Fibroblast of skin of abdomen (primary cell): ENCODE measurements around the gene GSN. TPM values are rescaled to one million over a fixed set of nuclear protein-coding genes. Genes with fewer than 3 reads are reported as not detected.
A peak's percentile ranks its signal among the peaks of the same experiment; 100 is the strongest.

Experiments
- DNase-seq: peaks from one replicate; pipeline ENCODE4 v3.0.0-alpha.2; 2013
- polyA plus RNA-seq, 2 experiments: library from polyadenylated mRNA; unstranded; fragments of 120-200 nt; gene quantifications; one replicate each; pipeline ENCODE4 v1.2.1, GENCODE V29; 2013; ENCODE audit not compliant: insufficient read length in 2 of 2

Gene GSN
- polyA plus RNA-seq (2013, experiment 1 of 2; ENCODE audit: insufficient read length) = 241 TPM
- polyA plus RNA-seq (2013, experiment 2 of 2; ENCODE audit: insufficient read length) = 249 TPM

- DNase-seq = peak; percentile 61
Observed at GRCh38 chr9:121267689-121268597, at the start of gene GSN. TSS of gene GSN (plus strand) at chr9:121268162. CDS start at chr9:121301972, 33,810 bp downstream.

DNA sequence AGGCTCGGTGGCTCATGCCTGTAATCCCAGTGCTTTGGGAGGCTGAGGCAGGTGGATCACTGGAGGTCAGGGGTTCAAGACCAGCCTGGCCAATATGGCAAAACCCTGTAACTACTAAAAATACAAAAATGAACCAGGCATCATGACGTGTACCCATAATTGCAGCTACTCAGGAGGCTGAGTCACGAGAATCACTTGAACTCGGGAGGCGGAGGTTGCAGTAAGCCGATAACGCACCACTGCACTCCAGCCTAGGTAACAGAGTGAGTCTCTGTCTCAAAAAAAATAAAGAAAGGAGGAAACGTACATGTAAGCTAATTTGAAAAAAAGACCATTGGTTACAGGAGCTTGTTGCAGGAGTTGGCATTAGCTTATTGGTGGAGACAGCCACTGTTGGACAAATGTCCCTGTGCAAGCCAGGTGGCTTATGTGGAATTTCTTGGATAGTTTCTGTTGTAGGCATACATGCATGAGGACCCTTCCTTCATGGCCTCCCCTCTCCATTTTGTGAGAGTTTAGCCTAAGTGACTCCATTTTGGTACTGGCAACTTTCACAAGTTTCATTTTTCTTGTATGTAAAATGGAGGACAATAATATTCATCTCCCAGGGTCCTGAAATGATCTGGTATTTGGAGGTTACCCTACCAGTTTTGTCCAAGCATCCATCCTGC is 49.5 kb upstream of the GSN start:
- no peak for DNase-seq

DNA sequence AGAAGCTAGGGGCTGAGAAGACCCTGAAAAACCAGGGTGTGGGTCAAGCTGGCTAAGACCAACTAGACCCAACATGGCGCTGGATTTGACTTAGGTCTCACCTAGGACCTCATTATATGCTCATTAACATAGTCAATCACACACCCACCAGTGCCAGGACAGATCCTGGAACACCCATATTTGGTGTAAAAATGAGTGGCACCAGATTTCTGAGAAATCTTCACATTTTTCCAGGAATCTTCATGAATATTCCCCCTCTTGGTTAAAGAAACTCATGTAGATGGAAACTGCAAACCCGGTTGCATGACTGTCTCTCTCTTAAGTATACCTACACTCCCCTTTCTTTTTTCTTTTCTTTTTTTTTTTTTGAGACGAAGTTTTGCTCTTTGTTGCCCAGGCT is 48.4 kb upstream of the GSN start:
- no peak for DNase-seq

GRCh38 chr9:121220996-121221663 is 46.8 kb upstream of the GSN start:
- DNase-seq = no peak

DNA sequence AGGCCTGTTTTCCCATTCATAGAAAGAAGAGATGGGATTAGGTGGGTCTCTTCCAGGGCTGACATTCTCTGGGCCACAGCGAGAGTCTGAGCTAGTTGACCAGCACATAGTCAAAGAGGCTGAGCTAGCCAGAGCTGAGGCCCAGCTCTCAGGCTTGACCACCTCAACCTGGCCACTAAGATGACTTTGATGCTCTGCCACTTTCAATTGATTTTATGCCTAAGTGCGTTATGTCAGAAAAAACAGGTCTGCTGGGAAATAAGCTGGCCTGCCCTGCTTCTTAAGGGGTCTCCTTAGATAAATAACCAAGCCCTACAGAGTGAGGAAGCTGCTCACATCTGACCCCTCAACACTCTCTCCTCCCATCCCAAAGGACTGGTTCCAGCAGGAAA is 46.3 kb upstream of the GSN start:
- no peak for DNase-seq

DNA sequence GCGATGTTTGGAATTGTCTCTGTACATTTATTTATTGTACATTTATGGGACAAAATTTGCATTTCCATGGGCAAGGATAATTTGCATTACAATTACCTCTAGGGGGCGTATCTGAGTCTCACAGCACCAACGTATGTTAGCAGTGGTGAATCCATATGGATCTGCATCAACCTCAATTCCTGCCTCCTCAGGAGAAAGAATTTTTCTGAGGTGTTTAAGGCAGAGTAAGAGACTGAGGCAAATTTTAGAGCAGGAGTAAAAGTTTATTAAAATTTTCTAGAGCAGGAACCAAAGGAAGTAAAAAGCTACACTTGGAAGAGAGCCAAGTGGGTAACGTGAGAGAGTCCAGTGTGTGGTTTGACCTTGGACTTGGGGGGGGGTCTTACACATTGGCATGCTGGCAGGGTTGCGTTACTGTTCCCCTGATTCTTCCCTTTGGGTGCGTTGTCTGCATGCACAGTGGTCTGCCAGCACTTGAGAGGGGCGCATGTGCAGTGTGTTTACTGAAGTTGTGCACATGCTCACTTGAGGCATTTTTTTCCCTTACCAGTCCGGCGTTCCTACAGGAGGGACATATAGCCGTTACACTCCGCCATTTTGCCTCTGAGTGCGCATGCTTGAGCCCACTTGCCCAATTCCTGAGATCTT is 45.3 kb upstream of the GSN start:
- DNase-seq = peak; percentile 68

DNA sequence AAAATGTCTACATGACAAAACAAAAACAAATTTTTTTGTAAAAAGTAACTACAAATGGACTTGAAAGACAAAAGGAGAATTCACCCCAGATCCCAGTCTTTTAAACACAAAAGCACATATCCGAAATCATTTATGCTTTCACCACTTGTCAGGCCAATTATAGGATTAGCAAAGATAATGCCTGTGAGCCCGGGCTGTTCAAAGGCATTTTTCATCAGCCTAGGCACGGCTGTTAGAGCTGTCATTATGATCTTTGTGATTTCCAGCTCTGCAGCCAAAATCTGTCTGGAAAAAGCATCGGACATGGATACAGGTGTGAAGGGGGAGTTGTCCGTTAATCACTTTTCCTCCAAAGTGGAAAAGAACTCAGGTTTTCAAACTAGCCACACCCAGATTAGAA is 42.7 kb upstream of the GSN start:
- DNase-seq = no peak

- DNase-seq = no peak
Observed at GRCh38 chr9:121226175-121226574, 41.8 kb upstream of the GSN start.

DNA sequence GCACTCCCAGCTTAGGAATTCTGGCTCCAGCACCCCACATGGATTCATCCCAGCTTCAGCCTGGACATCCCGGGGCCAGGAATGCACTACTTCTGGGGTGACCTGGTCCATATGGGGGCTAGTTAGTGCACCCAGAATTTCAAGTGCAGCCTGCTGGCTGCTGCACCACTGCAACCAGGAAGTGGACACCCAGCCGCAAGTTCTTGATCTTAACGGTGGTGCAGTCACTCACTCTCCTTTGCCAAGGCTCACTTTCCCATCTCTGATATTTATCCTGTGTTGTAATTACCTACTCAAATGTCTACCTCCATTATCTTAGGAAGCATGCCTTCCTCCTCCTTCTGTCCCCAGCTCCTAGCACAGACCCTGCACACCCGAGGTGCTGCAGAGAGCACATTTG is 40.1 kb upstream of the GSN start:
- no peak for DNase-seq

GRCh38 chr9:121230256-121230655 is 37.7 kb upstream of the GSN start:
- peak; percentile 52 for DNase-seq

GRCh38 chr9:121232251-121232650 is 35.7 kb upstream of the GSN start:
- no peak for DNase-seq

DNA sequence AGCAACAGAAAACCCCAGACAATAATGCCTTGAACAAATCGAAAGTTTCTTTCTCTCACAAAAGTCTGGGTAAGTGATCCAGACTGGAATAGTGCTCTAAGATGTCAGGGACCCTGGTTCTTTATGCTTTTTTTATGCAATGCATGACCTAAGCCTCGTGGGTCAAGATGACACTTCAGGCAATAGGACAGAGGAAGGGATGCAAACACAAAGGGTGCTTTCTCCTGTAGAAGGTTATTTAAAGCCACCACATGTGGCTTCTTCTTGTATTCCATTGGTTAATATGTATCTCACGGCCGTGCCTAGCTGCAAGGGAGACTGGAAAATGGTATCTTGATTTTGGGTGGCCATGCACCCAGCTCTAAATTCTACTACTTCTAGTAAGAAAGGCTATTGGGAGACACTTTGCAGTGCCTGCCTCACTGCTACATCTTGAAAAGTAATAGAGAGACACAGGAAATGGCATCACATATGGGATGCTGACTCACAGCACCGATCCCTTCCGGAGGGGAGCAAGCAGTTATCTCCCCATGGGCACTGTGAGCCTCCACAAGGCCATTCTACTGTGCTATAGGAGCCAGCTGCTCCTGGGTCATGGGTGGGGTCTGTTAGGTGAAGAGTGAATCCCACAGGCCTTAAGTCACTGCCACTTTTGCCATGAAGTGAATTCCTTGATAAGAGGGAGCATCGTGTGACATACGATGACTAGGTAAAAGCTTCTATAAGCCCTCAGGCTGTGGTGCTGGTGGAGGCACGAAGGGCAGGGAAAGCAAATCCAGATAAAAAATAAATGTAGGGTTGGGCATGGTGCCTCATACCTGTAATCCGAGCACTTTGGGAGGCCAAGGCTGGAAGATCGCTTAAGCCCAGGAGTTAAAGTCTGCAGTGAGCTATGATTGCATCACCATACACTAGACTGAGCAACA is 33.8 kb upstream of the GSN start:
- peak; percentile 55 for DNase-seq

- no peak for DNase-seq
Observed at GRCh38 chr9:121234832-121235161, 33.2 kb upstream of the GSN start.

- no peak for DNase-seq
Observed at GRCh38 chr9:121235512-121235911, 32.5 kb upstream of the GSN start.

DNA sequence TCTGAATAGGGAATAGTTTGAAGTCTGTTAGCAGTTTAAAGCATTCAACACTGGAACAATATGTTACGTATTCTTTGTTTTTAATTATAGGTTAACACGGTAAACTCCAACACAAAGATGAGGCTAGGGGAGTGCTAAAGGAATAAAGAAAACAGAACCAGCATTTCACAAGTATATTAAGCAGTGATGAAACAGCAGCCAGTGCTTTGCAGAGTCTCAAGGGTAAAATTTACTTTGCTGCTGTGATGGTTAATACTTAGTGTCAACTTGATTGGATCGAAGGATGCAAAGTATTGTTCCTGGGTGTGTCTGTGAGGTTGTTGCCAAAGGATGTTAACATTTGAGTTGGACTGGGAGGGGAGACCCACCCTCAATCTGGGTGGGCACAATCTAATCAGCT is 30.0 kb upstream of the GSN start:
- no peak for DNase-seq

DNA sequence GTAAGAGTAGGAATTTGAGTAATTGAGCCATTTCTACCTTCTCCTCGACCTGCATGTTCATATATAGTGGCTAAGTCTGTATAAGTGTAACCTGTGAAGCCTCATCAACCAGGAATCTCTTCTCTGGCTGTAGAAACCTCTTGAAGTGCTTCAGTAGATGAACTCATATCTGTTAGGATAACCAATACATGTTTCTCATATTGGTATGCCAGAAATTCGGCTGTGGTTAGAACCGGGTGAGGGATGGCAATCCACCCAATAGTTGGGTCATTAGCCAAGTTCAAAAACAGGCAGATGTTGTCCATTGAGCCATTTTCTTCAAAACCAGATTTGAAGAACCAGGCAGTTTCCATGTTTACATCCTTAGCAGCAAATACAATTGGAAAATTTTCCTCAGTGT is 28.9 kb upstream of the GSN start:
- no peak for DNase-seq

DNA sequence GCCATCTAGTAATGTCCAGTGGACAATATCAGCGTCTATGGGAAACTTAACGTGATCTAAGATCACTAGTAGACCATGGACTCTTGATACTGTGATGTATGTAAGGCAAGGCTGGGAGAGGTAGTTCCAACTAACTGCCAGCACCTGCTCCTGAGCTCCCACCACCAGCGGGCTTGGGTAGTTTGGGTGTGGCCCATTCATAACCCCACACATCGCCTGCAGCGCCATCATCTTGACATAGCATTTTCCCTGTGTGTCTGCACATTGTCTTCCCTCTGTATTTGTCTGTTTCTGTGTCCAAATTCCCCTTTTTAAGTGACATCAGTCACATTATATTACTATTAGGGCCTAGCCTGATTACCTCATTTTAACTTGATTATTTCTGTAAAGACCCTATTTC is 28.1 kb upstream of the GSN start:
- no peak for DNase-seq

DNA sequence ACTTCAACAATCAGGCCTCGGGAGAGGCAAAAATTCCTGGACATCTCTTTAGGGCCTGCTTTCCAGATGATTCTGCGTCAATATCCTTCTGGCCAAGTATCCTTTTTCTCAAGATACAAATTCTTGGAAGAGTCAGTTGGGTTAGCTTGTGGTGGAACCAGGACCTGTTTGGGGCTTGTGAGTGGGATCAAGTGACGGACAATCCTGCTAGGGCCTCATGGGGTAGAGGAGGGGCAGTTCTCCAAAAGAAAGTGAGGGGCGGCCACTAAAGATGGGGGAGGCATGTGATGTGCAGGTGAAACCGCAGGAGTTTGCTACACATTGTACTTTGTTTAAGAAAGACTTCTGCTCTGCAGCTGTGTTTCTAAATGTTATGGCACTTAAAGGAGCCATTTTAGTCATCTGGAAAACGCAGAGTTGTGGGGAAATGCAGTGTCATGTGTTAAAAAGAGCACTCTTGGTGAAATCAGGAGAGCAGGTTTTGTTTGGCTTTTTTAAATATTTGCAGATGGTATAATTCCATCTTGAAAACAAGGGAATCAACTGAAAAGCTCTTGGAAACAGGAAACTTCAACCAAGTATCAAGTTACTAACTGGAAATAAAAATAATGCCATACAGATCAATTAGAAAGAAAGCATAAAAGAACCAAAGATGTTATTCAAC is 27.4 kb upstream of the GSN start:
- no peak for DNase-seq

- peak; percentile 64 for DNase-seq
Observed at GRCh38 chr9:121242219-121242958, 25.6 kb upstream of the GSN start.

DNA sequence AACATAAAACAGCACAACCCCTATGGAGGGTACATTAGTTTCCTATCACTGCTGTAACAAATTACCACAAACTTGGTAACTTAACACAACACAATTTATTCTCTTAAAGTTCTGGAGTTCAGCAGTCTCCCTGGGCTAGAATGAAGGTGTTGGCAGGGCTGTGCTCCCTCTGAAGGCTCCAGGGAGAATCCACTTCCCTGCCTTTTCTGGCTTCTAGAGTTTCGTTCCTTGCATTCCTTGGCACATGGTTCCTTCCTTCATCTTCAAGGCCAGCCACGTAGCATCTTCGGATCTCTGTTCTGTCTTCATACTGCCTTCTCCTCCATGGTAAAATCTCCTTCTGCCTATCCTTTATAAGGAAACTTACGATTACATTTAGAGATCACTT is 25.0 kb upstream of the GSN start:
- no peak for DNase-seq
